Activated naive CD8-positive, alpha-beta T cell treated with anti-CD3 and anti-CD28 coated beads for 36 hours (primary cell): ENCODE measurements around the gene LEKR1. TPM values are rescaled to one million over a fixed set of nuclear protein-coding genes. Genes with fewer than 3 reads are reported as not detected.
"Not testable (repeated sequence)": the region's sequence is repeated elsewhere in the genome, so short reads cannot be mapped to it uniquely, and the experiment has no call there.

Experiments used
- DNase-seq: peaks from one replicate; pipeline ENCODE4 v3.0.0; 2021
- H3K27ac Mint-ChIP-seq: one replicate; pipeline ENCODE4 v1.8.0; 2022; ENCODE audit warnings: mild to moderate bottlenecking, moderate library complexity, mixed read lengths
- H3K27me3 Mint-ChIP-seq: one replicate; pipeline ENCODE4 v1.8.0; 2022; ENCODE audit warnings: mild to moderate bottlenecking, mixed read lengths
- H3K36me3 Mint-ChIP-seq: one replicate; pipeline ENCODE4 v1.8.0; 2021; ENCODE audit warnings: mild to moderate bottlenecking, mixed read lengths
- H3K4me1 Mint-ChIP-seq: one replicate; pipeline ENCODE4 v1.8.0; 2021; ENCODE audit warnings: mixed read lengths
- H3K4me3 Mint-ChIP-seq: one replicate; pipeline ENCODE4 v1.8.0; 2022; ENCODE audit warnings: mild to moderate bottlenecking, moderate library complexity, mixed read lengths
- H3K9me3 Mint-ChIP-seq: one replicate; pipeline ENCODE4 v1.8.0; 2022; ENCODE audit warnings: mixed read lengths
- total RNA-seq, 2 experiments: library from RNA; stranded (reverse); gene quantifications; one replicate each; pipeline ENCODE4 v1.2.3, GENCODE V29; 2021

Gene LEKR1
- total RNA-seq, 2 experiments from 2014 or later, result 0.74 to 2.4 TPM

DNA sequence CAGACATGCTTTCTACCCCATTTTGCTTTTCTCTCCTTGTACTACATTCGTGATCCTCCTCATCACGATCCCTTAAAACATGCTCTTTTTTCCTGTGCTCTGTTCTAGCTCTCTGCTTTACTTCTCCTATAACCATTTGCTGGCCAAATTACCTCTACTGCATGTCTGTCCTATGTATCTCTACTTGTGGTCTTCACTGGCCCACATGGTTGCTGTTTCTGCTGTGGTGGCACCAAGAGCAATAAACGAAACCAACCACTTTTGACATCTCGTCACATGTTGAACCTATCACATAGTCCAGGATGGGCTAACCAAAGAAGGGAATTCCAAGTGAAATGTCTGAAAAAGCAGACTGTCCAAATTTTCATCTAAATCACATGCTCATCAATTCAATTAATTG lies 115.2 kb downstream of the LEKR1 start:
- Mint-ChIP-seq H3K27me3 (peaks cover 10% of the 10 kb centered on the region), H3K9me3 (no peaks in the 10 kb centered on the region), H3K36me3 (no peaks in the 10 kb centered on the region), H3K27ac (no peak overlapping the region), H3K4me1 (no peaks in the 10 kb centered on the region), H3K4me3 (no peak overlapping the region)
- DNase-seq, result no peak

DNA sequence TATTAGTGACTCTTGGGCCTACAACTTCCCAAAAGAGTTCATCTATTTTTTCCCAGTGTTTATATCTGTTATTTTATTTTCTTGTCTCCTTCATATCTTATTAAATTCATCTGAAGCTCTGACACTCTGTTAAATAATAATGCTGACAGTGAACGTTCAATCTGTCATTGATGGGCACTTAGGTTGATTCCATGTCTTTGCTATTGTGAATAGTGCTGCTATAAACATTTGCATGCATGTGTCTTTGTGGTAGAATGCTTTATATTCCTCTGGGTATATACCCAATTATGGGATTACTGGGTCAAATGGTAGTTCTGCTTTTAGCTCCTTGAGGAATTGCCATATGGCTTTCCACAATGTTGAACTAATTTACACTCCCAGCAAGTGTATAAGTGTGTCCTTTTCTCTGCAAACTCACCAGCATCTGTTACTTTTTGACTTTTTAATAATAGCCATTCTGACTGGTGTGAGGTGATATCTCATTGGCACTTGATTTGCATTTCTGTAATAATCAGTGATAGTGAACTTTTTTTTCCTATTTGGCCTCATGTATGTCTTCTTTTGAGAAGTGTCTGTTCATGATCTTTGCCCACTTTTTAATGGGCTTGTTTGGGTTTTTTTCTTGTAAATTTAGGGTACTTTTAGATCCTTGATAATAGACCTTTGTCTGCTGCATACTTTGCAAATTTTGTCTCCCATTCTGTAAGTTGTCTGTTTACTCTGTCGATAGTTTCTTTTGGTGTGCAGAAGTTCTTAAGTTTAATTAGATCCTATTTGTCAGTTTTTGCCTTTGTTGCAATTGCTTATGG lies 122.5 kb downstream of the LEKR1 start:
- Mint-ChIP-seq H3K27ac (no peak overlapping the region), H3K4me1 (no peaks in the 10 kb centered on the region), H3K36me3 (no peaks in the 10 kb centered on the region), H3K27me3 (peaks cover 13% of the 10 kb centered on the region), H3K9me3 (no peaks in the 10 kb centered on the region), H3K4me3 (no peak overlapping the region)
- no peak for DNase-seq

DNA sequence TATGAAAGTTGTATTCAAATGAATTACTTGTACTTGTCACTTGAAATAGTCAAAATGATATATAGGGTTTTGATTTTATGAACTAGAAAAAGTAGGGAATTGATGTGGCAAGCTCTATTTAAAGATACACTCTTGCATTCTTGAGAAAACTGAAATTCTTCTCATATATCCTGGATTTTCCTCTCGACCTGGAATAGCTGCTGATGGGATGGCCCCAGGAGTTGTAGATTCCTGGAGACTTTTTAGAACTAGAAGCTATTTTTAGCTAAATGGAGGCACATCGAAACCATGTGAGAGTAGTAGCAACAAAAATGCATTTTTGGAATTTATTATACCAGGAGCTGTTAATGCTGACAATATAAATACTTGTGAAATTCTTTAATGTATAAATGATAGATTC lies 125.9 kb downstream of the LEKR1 start:
- H3K27ac Mint-ChIP-seq, result no peak overlapping the region
- peaks cover 14% of the 10 kb centered on the region for H3K27me3 Mint-ChIP-seq
- H3K4me1 Mint-ChIP-seq, result no peaks in the 10 kb centered on the region
- DNase-seq, result no peak
- no peak overlapping the region for H3K4me3 Mint-ChIP-seq
- peaks cover 3% of the 10 kb centered on the region for H3K9me3 Mint-ChIP-seq
- no peaks in the 10 kb centered on the region for H3K36me3 Mint-ChIP-seq

DNA sequence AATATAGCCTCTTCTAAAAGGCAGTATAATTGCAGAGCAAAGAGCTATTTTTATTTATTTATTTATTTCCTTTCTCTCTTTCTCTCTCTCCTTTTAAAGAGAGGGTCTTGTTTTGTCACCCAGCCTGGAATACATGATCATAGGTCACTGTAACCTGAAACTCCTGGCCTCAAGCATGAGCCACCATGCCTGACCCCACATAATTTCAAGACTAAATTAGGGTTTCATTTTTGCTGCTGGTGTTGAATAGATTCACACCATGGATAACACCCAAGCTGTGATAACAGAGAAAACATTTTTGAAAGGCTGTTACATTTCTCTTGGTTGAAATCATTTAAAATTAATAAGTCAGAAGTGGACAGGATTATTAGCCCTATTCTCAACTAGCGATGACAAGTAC lies 131.6 kb downstream of the LEKR1 start:
- DNase-seq, result no peak
- Mint-ChIP-seq H3K27me3 (peaks cover 9% of the 10 kb centered on the region), H3K4me3 (no peak overlapping the region), H3K36me3 (no peaks in the 10 kb centered on the region), H3K4me1 (no peaks in the 10 kb centered on the region), H3K27ac (no peak overlapping the region), H3K9me3 (peaks cover 3% of the 10 kb centered on the region)

DNA sequence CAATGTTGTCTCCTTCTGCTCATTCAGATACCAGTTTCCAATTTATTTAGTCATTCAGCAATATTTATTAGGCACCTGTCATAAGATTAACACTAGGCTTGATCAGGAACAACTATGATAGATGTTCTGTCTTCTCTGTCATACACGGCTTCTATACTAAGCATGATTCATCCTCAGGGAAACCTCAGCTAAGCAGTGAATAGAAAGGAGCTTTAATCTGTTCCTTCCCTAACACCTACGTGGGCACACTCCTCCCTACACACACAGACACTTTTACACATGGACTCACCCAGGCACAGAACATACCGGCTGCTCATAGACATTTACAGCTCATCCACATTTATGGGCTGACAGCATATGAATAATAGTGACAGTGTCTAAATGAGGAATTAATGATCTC lies 136.9 kb downstream of the LEKR1 start:
- peaks cover 2% of the 10 kb centered on the region for H3K9me3 Mint-ChIP-seq
- H3K4me3 Mint-ChIP-seq, result no peak overlapping the region
- DNase-seq, result no peak
- H3K36me3 Mint-ChIP-seq, result no peaks in the 10 kb centered on the region
- H3K27me3 Mint-ChIP-seq, result no peaks in the 10 kb centered on the region
- no peak overlapping the region for H3K27ac Mint-ChIP-seq
- no peaks in the 10 kb centered on the region for H3K4me1 Mint-ChIP-seq

DNA sequence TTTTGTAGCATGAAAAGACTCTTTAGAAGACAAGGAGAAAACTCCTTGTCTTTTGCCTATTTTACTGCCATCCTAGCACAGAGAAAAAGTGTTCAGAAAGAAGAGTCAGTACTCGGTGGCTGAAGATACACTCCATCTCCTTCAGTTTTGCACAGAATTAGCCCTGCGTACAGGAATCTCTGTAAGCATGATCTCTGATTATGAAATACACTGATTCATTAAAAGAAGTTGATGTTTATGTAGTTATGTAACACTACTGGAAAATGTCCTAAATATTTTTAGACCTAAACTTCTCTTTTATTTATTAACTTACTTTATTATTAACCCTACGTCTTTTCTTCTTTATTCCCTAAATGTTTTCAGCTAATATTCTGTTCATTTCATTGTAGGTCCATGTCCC lies 138.4 kb downstream of the LEKR1 start:
- no peaks in the 10 kb centered on the region for H3K36me3 Mint-ChIP-seq
- no peaks in the 10 kb centered on the region for H3K4me1 Mint-ChIP-seq
- H3K4me3 Mint-ChIP-seq, result no peak overlapping the region
- no peak for DNase-seq
- peaks cover 7% of the 10 kb centered on the region for H3K9me3 Mint-ChIP-seq
- H3K27me3 Mint-ChIP-seq, result peaks cover 4% of the 10 kb centered on the region
- H3K27ac Mint-ChIP-seq, result no peak overlapping the region

DNA sequence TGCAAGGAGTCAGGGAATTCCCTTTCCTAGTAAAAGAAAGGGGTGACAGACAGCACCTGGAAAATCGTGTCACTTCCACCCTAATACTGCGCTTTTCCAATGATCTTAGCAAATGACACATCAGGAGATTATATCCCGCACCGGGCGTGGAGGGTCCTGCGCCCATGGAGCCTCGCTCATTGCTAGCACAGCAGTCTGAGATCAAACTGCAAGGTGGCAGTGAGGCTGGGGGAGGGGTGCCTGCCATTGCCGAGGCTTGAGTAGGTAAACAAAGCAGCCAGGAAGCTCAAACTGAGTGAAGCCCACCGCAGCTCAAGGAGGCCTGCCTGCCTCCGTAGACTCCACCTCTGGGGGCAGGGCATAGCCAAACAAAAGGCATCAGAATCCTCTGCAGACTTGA lies 140.2 kb downstream of the LEKR1 start:
- DNase-seq, H3K4me3 Mint-ChIP-seq, H3K27ac Mint-ChIP-seq, H3K4me1 Mint-ChIP-seq, H3K27me3 Mint-ChIP-seq, H3K36me3 Mint-ChIP-seq, H3K9me3 Mint-ChIP-seq: not testable (repeated sequence)

DNA sequence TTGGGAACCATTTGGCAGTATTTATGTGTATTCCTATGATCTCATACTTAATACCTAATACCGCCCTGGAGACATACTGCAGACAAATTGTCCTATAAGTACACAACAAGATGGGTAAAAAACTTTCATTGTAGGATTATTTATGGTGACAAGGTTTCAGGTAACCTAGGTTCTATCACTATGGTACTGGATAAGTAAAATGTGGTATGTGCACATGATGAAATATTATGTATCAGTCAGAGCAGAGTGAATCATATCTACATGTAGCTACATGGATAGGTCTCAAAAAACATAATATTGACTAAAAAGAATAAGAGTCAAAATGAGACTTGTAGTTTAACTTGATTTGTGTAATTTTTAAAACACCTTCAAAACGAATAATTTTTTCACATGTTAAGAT lies 147.8 kb downstream of the LEKR1 start:
- Mint-ChIP-seq H3K4me3 (no peak overlapping the region), H3K27me3 (peaks cover 4% of the 10 kb centered on the region), H3K4me1 (peaks cover 7% of the 10 kb centered on the region), H3K9me3 (peaks cover 2% of the 10 kb centered on the region), H3K36me3 (no peaks in the 10 kb centered on the region), H3K27ac (no peak overlapping the region)
- DNase-seq, result no peak

DNA sequence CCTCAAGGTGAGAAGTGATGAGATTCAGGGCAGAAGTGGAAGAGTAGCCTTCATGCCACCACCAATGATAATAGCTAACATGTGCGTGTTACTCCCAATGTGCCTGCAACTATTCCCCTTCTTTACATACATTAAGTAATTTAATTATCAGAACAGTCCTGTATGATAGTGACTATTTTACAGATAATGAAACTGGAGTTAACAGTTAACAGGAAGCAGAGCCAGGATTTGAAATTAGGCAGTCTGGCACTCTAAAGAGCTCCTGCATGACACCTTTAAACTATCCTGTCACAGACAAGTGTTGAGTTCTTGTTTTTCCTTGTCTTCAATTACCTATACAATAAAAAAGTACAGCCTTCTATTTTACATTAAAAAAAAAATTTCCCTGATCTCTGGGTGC lies 148.8 kb downstream of the LEKR1 start:
- no peak for DNase-seq
- H3K4me1 Mint-ChIP-seq, result peaks cover 7% of the 10 kb centered on the region
- H3K27me3 Mint-ChIP-seq, result no peaks in the 10 kb centered on the region
- no peak overlapping the region for H3K27ac Mint-ChIP-seq
- no peaks in the 10 kb centered on the region for H3K9me3 Mint-ChIP-seq
- no peak overlapping the region for H3K4me3 Mint-ChIP-seq
- H3K36me3 Mint-ChIP-seq, result no peaks in the 10 kb centered on the region

DNA sequence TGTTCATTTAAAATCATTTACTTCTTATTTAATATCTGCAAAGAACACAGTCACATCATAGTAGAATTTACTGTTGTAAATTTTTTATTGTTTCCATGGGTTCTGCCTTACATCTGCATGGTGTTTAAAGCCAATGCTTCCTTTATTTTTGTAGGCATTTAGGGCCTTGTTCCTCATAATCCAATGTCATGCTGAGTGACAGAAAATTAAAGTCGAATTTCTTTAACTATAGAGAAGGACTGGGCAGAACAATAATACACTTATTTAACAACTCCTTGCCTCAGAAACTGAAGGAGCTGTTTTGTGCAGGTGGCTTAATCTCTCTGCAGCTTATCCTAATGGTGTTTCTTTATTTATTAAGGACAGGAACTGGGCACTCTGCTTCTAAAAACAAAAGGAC lies 149.6 kb downstream of the LEKR1 start:
- peaks cover 7% of the 10 kb centered on the region for H3K4me1 Mint-ChIP-seq
- H3K27me3 Mint-ChIP-seq, result no peaks in the 10 kb centered on the region
- no peaks in the 10 kb centered on the region for H3K9me3 Mint-ChIP-seq
- no peak overlapping the region for H3K27ac Mint-ChIP-seq
- no peak for DNase-seq
- H3K4me3 Mint-ChIP-seq, result no peak overlapping the region
- H3K36me3 Mint-ChIP-seq, result no peaks in the 10 kb centered on the region

DNA sequence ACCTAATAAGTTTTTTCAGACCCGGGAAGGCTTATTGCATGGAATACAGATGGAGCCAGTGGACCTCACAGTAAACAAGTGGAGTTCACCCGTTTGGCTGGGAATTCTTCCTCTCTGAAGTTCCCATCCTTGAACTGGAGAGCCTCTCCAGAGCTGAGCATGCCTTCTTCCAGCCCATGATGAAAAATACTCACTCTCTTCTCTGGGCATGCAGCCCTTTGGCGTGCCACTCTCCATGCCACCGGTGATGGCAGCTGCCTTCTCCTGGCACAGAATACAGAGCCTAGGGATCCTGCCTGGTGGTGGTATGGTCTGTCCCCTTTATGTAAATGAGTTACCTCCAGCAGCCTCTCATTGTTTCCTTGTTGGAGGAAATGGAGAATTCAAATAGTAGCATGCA lies 150.8 kb downstream of the LEKR1 start:
- H3K27ac Mint-ChIP-seq, result no peak overlapping the region
- DNase-seq, result no peak
- no peaks in the 10 kb centered on the region for H3K36me3 Mint-ChIP-seq
- H3K4me1 Mint-ChIP-seq, result peaks cover 7% of the 10 kb centered on the region
- H3K27me3 Mint-ChIP-seq, result no peaks in the 10 kb centered on the region
- H3K9me3 Mint-ChIP-seq, result no peaks in the 10 kb centered on the region
- H3K4me3 Mint-ChIP-seq, result no peak overlapping the region

DNA sequence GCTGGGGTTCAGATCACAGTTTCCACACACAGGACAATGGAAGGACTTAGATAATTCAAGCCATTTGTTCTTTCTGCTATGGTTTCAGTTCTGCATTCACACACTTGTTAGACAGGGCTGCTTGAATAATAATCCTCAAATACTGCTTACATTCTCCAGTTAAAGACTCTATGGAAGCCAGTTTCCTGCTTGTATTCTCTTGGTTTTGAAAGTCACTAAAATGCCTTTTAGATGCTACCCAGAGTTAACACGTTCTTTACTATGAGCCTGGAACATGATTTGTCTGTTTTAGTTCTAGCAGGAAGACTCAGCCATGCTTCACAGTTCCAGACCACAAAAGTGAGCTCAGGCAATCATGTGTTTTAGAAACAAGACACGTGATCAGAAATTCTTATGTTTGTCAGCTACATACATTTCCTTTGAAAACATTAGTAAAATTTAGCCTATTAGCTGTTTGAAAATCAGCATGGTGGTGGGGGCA lies 152.4 kb downstream of the LEKR1 start:
- Mint-ChIP-seq H3K4me3 (no peak overlapping the region), H3K4me1 (peaks cover 7% of the 10 kb centered on the region), H3K9me3 (no peaks in the 10 kb centered on the region), H3K27ac (peak overlapping the region; percentile 22), H3K36me3 (no peaks in the 10 kb centered on the region), H3K27me3 (no peaks in the 10 kb centered on the region)
- DNase-seq, result no peak

DNA sequence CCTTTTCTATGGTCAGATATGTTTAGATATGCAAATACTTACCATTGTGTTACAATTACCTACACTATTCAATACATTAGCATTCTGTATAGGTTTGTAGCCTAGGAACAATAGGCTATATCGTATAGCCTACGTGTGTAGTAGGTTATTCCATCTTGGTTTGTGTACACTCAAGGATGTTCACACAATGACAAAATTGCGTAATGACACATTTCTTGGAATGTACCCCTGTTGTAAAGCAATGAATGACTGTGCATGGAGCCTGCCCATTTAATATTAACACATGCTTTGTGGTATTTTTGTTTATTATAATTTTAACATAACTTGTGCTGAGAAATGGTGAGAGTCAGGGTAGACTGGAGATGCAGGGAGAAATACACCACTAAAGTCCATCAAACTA lies 154.9 kb downstream of the LEKR1 start:
- peaks cover 7% of the 10 kb centered on the region for H3K4me1 Mint-ChIP-seq
- no peaks in the 10 kb centered on the region for H3K9me3 Mint-ChIP-seq
- no peak overlapping the region for H3K27ac Mint-ChIP-seq
- no peak for DNase-seq
- H3K36me3 Mint-ChIP-seq, result no peaks in the 10 kb centered on the region
- no peaks in the 10 kb centered on the region for H3K27me3 Mint-ChIP-seq
- no peak overlapping the region for H3K4me3 Mint-ChIP-seq

DNA sequence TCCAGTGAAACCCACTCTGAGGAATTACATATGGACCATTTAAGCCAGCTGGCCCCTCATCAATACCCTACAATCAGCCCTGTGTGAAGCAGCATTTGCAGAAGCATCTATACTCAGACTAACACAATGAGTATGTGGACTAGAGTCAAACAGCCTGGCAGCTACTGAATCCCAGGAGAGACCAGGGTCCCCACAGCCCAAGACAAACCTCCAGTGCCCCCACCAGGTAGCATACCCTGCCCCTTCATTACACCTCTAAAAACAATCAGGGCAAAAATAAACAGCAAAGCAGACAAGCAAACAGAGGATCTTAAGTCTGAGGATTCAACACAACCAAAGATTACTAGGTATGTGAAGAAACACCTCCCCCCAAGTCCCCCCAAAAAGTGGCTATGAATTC lies 157.4 kb downstream of the LEKR1 start:
- no peak for DNase-seq
- Mint-ChIP-seq H3K27me3 (no peaks in the 10 kb centered on the region), H3K27ac (no peak overlapping the region), H3K4me3 (no peak overlapping the region), H3K9me3 (no peaks in the 10 kb centered on the region), H3K4me1 (peaks cover 4% of the 10 kb centered on the region), H3K36me3 (no peaks in the 10 kb centered on the region)

DNA sequence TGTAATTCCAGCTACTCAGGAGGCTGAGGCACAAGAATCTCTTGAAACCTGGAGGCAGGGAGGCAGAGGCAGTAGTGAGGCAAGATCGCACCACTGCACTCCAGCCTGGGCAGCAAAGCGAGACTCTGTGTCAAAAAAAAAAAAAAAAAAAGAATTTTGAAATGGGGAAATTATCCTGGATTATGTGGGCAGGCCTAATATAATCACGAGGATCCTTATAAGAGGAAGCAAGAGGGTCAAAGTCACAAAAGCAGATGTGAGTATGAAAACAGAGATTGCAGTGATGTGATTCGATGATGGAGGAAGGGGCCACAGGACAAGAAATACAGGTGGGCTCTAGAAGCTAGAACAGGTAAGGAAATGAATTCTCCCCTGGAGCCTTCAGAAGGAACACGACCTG lies 159.6 kb downstream of the LEKR1 start:
- no peak overlapping the region for H3K27ac Mint-ChIP-seq
- H3K4me3 Mint-ChIP-seq, result no peak overlapping the region

DNA sequence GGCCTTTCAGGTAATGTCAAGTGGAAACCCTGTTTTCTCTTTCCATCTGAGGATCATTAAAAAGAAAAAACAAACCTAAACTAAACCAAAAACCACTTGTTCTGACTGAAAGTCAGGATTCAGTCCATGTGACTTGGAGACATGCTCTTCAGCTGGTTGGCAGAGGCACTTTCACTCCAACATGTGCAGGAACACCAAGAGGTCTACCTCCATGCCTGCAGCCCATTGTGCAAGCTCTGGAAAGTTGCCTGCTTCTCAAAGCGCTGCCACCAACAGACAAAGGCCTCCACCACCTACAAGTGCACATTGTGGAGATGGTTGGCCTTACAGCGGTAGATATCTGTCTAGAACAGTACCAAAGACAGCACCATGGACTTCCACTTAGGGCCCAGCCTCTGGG lies 161.8 kb downstream of the LEKR1 start:
- Mint-ChIP-seq H3K4me1 (no peaks in the 10 kb centered on the region), H3K9me3 (no peaks in the 10 kb centered on the region), H3K27ac (no peak overlapping the region), H3K4me3 (no peak overlapping the region), H3K27me3 (peaks cover 7% of the 10 kb centered on the region), H3K36me3 (no peaks in the 10 kb centered on the region)
- no peak for DNase-seq

More for the DNA sequence above, 159.6 kb downstream of the LEKR1 start:
- DNase-seq, result no peak
- H3K27me3 Mint-ChIP-seq, result no peaks in the 10 kb centered on the region
- H3K36me3 Mint-ChIP-seq, result no peaks in the 10 kb centered on the region
- H3K4me1 Mint-ChIP-seq, result no peaks in the 10 kb centered on the region
- no peaks in the 10 kb centered on the region for H3K9me3 Mint-ChIP-seq
